ENCODE data around the gene HEYL. TPM values are rescaled to one million over a fixed set of nuclear protein-coding genes. Genes with fewer than 3 reads are reported as not detected.

HEYL gene
- total and polyA plus RNA-seq, 9 of the 15 experiments (the other 6 are each of a cell fraction or from before 2014, with no cell fraction given) = 0.13 to 0.89 (median 0.25) TPM

DNA sequence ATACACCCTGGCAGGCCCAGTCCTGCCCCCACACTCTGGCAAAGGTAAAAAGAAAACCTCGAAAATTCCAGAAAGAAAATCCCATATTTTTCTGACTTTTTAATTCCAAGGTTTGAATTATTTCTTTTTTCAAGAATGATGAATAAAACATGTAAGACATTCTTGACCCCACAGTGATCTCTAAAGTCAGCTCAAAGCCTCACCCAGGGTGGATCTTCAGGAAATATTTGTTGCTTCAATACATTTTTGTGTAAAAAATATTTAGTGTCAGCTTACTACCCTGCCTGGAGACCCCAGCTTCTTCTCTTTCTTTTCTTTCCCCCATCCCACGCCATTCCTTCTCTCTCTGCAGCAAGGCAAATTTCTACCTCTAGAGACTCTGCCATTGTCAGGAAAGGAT, 39.4 kb upstream of the HEYL start:
- ChIA-PET CTCF (ENCODE audit: low intra/inter-chr PET ratio) (no interaction called here), POLR2A (interaction anchor here (1.6 kb wide), 1 partner anchor 10 kb away, joined by 3 read pairs; no protein-coding TSS in a partner anchor)
- Histone ChIP-seq H3K36me3 (ENCODE audit: control insufficient read depth, insufficient read depth, low read length) (no peaks in the 10 kb centered on the region), H2AFZ (ENCODE audit: low read depth, low read length) (no peak overlapping the region), H3K4me3 (no peak overlapping the region), H4K20me1 (replicated peaks; ENCODE audit: control insufficient read depth, insufficient read depth, low read length) (no peaks in the 10 kb centered on the region), H3K9ac (ENCODE audit: insufficient read depth in 1 of 2, low read depth in 2 of 2, low read length in 2 of 2) (no peak overlapping the region), H3K9me1 (ENCODE audit: control insufficient read depth, insufficient read depth, low read length) (no peaks in the 10 kb centered on the region), H3K9me3 (replicated peaks; ENCODE audit: control insufficient read depth, insufficient read depth, low read depth, low read length) (no peaks in the 10 kb centered on the region), H3K27ac (ENCODE audit: extremely low read depth, low read depth, low read length) (no peak overlapping the region), H3K79me2 (ENCODE audit: control insufficient read depth, insufficient read depth, low read length) (no peaks in the 10 kb centered on the region), H3K27me3 (ENCODE audit: control insufficient read depth in 2 of 2, insufficient read depth in 2 of 2, low read length in 2 of 2) (peaks cover 25 to 38% of the 10 kb centered on the region in 2 experiments; a peak in 4 of 5 replicates), H3K4me2 (ENCODE audit: insufficient read depth, low read length) (no peak overlapping the region), H3K4me1 (replicated peaks in 1 of 2; ENCODE audit: control insufficient read depth in 2 of 2, insufficient read depth in 2 of 2, low read length in 2 of 2) (peaks cover 4 to 15% of the 10 kb centered on the region in 2 experiments)
- BruUV-seq (replicated peaks) = no TSS peak
- ATAC-seq = no peak
- 27% methylated on average over 2 of the region's 2 CpGs for WGBS (ENCODE audit: insufficient coverage, low coverage, missing lambda C conversion rate)
- intact Hi-C loops (cut with micrococcal nuclease) = no loop called here
- in situ Hi-C loops (cut with MboI) = no loop called here
- DNase-seq (ENCODE audit: extremely low read depth in 1 of 4, low spot score in 3 of 4) = no peak
- FAIRE-seq = no peak
- TF ChIP-seq POLR3A (IDR thresholded peaks at IDR 0.05; ENCODE audit: borderline replicate concordance, extremely low read depth, insufficient read depth, insufficient read length) = no peak
- no peak for TF ChIP-seq NFRKB (IDR thresholded peaks at IDR 0.05; ENCODE audit: low read depth)
- TF ChIP-seq ZNF561 (CRISPR knock-in tag; conservative IDR thresholded peaks at IDR 0.05) = no peak
- TF ChIP-seq STAT6 (CRISPR knock-in tag; IDR thresholded peaks at IDR 0.05) = no peak
- TF ChIP-seq KLF13 (tag; IDR thresholded peaks at IDR 0.05; ENCODE audit: borderline replicate concordance, low read depth) = no peak
- TF ChIP-seq NFYB (IDR thresholded peaks at IDR 0.05; ENCODE audit: extremely low read depth, insufficient read length) = no peak
- TF ChIP-seq ZNF263 (CRISPR knock-in tag; IDR thresholded peaks at IDR 0.05; ENCODE audit: borderline replicate concordance) = no peak
- no peak for TF ChIP-seq MGA (IDR thresholded peaks at IDR 0.05)
- TF ChIP-seq TAL1 (IDR thresholded peaks at IDR 0.05) = no peak

Measured in K562 (cell line).